ENCODE results near the gene UTS2B.

DNA sequence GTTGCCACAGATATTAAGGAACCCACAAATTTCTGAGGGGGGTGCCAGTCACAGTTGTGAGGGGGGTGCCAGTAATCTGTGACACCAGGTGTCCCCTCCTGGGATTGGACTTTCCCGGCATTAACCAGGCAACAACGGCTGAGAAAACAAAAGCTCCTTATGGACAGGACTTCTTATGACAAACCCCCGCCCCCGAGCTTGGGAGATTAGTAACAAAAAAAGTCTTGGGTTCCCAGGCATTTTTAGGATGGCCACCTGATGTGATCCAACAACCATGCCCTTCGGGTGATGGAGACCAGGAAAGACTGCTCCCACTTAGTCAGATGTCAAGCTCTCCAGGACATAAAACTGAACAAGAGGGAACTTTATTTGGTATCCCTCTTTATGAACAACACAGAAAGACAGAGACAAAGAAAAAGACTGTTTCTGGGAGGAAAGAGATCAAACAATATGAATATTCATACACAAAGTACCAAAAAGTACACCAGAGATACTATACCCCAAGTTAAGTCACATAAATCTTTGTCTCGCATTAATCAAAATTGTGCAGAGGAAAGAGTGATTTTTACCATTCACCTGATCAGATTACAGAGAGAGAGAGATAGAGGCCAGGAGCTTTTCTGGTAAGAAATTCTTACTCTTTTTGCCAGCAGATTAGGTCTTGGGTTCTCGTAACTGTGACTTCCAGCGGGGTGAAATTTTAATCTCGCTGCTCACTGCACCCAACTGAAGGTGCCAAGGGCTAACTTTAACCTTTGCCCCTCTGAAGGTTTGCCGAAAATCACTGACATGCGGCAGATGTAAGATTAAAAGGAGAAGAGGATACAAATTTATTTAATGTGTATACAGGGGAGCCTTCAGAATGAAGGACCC is 69.7 kb downstream of the UTS2B start:
- TF ChIP-seq ZNF510 (CRISPR knock-in tag; IDR thresholded peaks at IDR 0.05; ENCODE audit: low read depth) (no peak), ZZZ3 (CRISPR knock-in tag; IDR thresholded peaks at IDR 0.05; ENCODE audit: borderline replicate concordance) (no peak), ZNF546 (CRISPR knock-in tag; conservative IDR thresholded peaks at IDR 0.05) (no peak), ZNF12 (CRISPR knock-in tag; IDR thresholded peaks at IDR 0.05) (no peak), SRSF4 (IDR thresholded peaks at IDR 0.05; ENCODE audit: low read depth, low read length, poor library complexity, severe bottlenecking) (no peak), GABPB1 (CRISPR knock-in tag; IDR thresholded peaks at IDR 0.05) (no peak), CC2D1A (CRISPR knock-in tag; IDR thresholded peaks at IDR 0.05) (no peak)
- TF ChIP-seq, protein P1, sequence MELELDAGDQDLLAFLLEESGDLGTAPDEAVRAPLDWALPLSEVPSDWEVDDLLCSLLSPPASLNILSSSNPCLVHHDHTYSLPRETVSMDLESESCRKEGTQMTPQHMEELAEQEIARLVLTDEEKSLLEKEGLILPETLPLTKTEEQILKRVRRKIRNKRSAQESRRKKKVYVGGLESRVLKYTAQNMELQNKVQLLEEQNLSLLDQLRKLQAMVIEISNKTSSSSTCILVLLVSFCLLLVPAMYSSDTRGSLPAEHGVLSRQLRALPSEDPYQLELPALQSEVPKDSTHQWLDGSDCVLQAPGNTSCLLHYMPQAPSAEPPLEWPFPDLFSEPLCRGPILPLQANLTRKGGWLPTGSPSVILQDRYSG (CRISPR knock-in tag; IDR thresholded peaks at IDR 0.05): no peak
- TF ChIP-seq, protein P2, sequence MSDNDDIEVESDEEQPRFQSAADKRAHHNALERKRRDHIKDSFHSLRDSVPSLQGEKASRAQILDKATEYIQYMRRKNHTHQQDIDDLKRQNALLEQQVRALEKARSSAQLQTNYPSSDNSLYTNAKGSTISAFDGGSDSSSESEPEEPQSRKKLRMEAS (IDR thresholded peaks at IDR 0.05): no peak
- TF ChIP-seq, protein P3, sequence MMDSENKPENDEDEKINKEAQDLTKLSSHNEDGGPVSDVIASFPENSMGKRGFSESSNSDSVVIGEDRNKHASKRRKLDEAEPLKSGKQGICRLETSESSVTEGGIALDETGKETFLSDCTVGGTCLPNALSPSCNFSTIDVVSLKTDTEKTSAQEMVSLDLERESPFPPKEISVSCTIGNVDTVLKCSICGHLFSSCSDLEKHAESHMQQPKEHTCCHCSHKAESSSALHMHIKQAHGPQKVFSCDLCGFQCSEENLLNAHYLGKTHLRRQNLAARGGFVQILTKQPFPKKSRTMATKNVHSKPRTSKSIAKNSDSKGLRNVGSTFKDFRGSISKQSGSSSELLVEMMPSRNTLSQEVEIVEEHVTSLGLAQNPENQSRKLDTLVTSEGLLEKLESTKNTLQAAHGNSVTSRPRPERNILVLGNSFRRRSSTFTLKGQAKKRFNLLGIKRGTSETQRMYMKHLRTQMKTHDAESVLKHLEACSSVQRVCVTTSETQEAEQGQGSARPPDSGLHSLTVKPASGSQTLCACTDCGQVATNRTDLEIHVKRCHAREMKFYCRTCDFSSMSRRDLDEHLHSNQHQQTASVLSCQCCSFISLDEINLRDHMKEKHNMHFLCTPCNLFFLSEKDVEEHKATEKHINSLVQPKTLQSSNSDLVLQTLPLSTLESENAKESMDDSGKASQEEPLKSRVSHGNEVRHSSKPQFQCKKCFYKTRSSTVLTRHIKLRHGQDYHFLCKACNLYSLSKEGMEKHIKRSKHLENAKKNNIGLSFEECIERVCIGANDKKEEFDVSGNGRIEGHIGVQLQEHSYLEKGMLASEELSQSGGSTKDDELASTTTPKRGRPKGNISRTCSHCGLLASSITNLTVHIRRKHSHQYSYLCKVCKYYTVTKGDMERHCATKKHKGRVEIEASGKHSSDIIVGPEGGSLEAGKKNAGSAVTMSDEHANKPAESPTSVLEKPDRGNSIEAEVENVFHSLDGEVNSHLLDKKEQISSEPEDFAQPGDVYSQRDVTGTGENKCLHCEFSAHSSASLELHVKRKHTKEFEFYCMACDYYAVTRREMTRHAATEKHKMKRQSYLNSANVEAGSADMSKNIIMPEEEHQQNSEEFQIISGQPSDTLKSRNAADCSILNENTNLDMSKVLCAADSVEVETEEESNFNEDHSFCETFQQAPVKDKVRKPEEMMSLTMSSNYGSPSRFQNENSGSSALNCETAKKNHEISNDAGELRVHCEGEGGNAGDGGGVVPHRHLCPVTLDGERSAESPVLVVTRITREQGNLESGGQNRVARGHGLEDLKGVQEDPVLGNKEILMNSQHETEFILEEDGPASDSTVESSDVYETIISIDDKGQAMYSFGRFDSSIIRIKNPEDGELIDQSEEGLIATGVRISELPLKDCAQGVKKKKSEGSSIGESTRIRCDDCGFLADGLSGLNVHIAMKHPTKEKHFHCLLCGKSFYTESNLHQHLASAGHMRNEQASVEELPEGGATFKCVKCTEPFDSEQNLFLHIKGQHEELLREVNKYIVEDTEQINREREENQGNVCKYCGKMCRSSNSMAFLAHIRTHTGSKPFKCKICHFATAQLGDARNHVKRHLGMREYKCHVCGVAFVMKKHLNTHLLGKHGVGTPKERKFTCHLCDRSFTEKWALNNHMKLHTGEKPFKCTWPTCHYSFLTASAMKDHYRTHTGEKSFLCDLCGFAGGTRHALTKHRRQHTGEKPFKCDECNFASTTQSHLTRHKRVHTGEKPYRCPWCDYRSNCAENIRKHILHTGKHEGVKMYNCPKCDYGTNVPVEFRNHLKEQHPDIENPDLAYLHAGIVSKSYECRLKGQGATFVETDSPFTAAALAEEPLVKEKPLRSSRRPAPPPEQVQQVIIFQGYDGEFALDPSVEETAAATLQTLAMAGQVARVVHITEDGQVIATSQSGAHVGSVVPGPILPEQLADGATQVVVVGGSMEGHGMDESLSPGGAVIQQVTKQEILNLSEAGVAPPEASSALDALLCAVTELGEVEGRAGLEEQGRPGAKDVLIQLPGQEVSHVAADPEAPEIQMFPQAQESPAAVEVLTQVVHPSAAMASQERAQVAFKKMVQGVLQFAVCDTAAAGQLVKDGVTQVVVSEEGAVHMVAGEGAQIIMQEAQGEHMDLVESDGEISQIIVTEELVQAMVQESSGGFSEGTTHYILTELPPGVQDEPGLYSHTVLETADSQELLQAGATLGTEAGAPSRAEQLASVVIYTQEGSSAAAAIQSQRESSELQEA (CRISPR knock-in tag; IDR thresholded peaks at IDR 0.05; ENCODE audit: not compliant biosample characterization): no peak
- TF ChIP-seq, protein P4, sequence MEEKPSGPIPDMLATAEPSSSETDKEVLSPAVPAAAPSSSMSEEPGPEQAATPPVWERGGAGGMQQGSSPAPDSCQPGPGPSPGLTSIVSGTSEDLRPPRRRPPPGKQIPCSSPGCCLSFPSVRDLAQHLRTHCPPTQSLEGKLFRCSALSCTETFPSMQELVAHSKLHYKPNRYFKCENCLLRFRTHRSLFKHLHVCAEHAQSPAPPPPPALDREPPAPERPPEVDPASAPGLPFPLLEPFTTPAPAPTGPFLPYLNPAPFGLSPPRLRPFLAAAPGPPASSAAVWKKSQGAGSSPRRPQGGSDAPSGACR (CRISPR knock-in tag; IDR thresholded peaks at IDR 0.05): no peak
